ENCODE measurements around the gene CCT8. TPM values are rescaled to one million over a fixed set of nuclear protein-coding genes. Genes with fewer than 3 reads are reported as not detected.
A peak's percentile ranks its signal among the peaks of the same experiment; 100 is the strongest.

The CCT8 gene
- total and polyA plus RNA-seq, 9 of the 15 experiments (the other 6 are each of a cell fraction or from before 2014, with no cell fraction given): 451 to 1,153 (median 677) TPM

GRCh38 chr21:29074007-29074376 lies 544 bp upstream of the CCT8 start (continued):
- TF ChIP-seq, protein P1, sequence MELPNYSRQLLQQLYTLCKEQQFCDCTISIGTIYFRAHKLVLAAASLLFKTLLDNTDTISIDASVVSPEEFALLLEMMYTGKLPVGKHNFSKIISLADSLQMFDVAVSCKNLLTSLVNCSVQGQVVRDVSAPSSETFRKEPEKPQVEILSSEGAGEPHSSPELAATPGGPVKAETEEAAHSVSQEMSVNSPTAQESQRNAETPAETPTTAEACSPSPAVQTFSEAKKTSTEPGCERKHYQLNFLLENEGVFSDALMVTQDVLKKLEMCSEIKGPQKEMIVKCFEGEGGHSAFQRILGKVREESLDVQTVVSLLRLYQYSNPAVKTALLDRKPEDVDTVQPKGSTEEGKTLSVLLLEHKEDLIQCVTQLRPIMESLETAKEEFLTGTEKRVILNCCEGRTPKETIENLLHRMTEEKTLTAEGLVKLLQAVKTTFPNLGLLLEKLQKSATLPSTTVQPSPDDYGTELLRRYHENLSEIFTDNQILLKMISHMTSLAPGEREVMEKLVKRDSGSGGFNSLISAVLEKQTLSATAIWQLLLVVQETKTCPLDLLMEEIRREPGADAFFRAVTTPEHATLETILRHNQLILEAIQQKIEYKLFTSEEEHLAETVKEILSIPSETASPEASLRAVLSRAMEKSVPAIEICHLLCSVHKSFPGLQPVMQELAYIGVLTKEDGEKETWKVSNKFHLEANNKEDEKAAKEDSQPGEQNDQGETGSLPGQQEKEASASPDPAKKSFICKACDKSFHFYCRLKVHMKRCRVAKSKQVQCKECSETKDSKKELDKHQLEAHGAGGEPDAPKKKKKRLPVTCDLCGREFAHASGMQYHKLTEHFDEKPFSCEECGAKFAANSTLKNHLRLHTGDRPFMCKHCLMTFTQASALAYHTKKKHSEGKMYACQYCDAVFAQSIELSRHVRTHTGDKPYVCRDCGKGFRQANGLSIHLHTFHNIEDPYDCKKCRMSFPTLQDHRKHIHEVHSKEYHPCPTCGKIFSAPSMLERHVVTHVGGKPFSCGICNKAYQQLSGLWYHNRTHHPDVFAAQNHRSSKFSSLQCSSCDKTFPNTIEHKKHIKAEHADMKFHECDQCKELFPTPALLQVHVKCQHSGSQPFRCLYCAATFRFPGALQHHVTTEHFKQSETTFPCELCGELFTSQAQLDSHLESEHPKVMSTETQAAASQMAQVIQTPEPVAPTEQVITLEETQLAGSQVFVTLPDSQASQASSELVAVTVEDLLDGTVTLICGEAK (IDR thresholded peaks at IDR 0.05): 0 out of 2 replicates have a peak, but pooled peaks have one; percentile 21
- TF ChIP-seq, protein P1 (CRISPR knock-in tag; IDR thresholded peaks at IDR 0.05): no peak
- TF ChIP-seq ZNF347 (CRISPR knock-in tag; IDR thresholded peaks at IDR 0.05; ENCODE audit: low read depth): no peak
- no peak for TF ChIP-seq PTBP1 (IDR thresholded peaks at IDR 0.05; ENCODE audit: low read depth, low read length)
- TF ChIP-seq ZSCAN29 (IDR thresholded peaks at IDR 0.05): no peak
- no peak for TF ChIP-seq MEIS2 (IDR thresholded peaks at IDR 0.05; ENCODE audit: partially characterized antibody)
- TF ChIP-seq, protein P2, sequence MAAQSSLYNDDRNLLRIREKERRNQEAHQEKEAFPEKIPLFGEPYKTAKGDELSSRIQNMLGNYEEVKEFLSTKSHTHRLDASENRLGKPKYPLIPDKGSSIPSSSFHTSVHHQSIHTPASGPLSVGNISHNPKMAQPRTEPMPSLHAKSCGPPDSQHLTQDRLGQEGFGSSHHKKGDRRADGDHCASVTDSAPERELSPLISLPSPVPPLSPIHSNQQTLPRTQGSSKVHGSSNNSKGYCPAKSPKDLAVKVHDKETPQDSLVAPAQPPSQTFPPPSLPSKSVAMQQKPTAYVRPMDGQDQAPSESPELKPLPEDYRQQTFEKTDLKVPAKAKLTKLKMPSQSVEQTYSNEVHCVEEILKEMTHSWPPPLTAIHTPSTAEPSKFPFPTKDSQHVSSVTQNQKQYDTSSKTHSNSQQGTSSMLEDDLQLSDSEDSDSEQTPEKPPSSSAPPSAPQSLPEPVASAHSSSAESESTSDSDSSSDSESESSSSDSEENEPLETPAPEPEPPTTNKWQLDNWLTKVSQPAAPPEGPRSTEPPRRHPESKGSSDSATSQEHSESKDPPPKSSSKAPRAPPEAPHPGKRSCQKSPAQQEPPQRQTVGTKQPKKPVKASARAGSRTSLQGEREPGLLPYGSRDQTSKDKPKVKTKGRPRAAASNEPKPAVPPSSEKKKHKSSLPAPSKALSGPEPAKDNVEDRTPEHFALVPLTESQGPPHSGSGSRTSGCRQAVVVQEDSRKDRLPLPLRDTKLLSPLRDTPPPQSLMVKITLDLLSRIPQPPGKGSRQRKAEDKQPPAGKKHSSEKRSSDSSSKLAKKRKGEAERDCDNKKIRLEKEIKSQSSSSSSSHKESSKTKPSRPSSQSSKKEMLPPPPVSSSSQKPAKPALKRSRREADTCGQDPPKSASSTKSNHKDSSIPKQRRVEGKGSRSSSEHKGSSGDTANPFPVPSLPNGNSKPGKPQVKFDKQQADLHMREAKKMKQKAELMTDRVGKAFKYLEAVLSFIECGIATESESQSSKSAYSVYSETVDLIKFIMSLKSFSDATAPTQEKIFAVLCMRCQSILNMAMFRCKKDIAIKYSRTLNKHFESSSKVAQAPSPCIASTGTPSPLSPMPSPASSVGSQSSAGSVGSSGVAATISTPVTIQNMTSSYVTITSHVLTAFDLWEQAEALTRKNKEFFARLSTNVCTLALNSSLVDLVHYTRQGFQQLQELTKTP (IDR thresholded peaks at IDR 0.05; ENCODE audit: low read depth in 1 of 2, partially characterized antibody in 2 of 2): peak in 1 of 2 experiments; percentile 5
- TF ChIP-seq TEAD1 (CRISPR knock-in tag; IDR thresholded peaks at IDR 0.05): 0 out of 4 replicates have a peak, but pooled peaks of 1 of the 2 experiments have one; percentile 39
- no peak for TF ChIP-seq CREBBP (IDR thresholded peaks at IDR 0.05; ENCODE audit: low read depth, low read length)
- TF ChIP-seq HMG20A (CRISPR knock-in tag; conservative IDR thresholded peaks at IDR 0.05): peak; percentile 63; the same call in 1 of the 2 replicates
- TF ChIP-seq, protein P3, sequence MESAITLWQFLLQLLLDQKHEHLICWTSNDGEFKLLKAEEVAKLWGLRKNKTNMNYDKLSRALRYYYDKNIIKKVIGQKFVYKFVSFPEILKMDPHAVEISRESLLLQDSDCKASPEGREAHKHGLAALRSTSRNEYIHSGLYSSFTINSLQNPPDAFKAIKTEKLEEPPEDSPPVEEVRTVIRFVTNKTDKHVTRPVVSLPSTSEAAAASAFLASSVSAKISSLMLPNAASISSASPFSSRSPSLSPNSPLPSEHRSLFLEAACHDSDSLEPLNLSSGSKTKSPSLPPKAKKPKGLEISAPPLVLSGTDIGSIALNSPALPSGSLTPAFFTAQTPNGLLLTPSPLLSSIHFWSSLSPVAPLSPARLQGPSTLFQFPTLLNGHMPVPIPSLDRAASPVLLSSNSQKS (CRISPR knock-in tag; IDR thresholded peaks at IDR 0.05): 0 out of 2 replicates have a peak, but pooled peaks have one; percentile 71
- TF ChIP-seq GMEB1 (CRISPR knock-in tag; IDR thresholded peaks at IDR 0.05): no peak

Measured in K562 (cell line).